Adipocyte (in vitro differentiated cells): ENCODE results near the gene FTH1.

Experiments used
- DNase-seq: peaks from one replicate; pipeline ENCODE4 v3.0.0-alpha.2; 2015; ENCODE audit warnings: low read depth
- H3K27me3 ChIP-seq: replicated peaks from 2 replicates; pipeline ENCODE4 v1.7.0; 2013; ENCODE audit warnings: mild to moderate bottlenecking, low read length, moderate library complexity; ENCODE audit not compliant: control insufficient read depth, insufficient read depth
- H3K36me3 ChIP-seq: 2 replicates; pipeline ENCODE4 v1.7.0; 2013; ENCODE audit warnings: low read length, mild to moderate bottlenecking, moderate library complexity; ENCODE audit not compliant: control insufficient read depth, insufficient read depth, severe bottlenecking
- H3K4me1 ChIP-seq: 2 replicates; pipeline ENCODE4 v1.7.0; 2013; ENCODE audit warnings: mild to moderate bottlenecking, low read length, moderate library complexity; ENCODE audit not compliant: control insufficient read depth, insufficient read depth
- H3K4me3 ChIP-seq: 2 replicates; pipeline ENCODE4 v1.7.0; 2013; ENCODE audit warnings: mild to moderate bottlenecking, low read length, moderate library complexity
- H3K9ac ChIP-seq: 2 replicates; pipeline ENCODE4 v1.7.0; 2013; ENCODE audit warnings: mild to moderate bottlenecking, low read length, moderate library complexity
- H3K9me3 ChIP-seq: 2 replicates; pipeline ENCODE4 v1.7.0; 2013; ENCODE audit warnings: mild to moderate bottlenecking, low read length, moderate library complexity; ENCODE audit not compliant: control insufficient read depth

The FTH1 gene

DNA sequence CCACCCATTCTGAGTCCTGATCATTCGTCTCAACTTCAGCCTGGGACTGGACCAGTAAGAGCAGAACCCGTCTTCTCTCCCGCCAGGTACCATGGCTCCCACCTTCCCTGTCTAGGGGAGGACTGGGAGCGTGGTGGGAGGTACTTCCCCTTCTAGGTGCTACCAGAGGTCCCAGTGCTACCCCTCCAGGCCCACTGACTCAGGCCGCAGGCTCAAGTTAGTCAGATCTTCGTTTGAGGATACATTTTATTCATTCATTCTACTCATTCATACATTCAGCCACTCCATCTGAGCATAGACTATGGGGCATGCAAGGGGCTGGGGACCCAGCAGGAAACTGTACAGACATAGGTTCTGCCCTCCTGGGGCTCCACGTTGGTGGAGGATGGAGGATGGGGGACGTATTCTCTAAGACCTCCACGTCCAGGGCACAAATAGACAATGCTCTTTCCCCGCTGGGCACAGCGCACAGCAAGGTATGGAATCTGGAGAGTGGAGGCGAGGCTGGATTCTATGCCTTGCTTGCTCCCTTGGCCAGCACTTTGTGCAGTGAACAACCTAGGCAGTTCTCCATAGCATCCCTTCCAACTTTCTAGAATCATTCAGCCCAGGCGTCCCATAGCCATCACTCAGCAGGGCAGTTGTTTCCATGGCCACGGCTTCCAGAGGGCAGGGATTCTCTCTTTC, 49.0 kb downstream of the FTH1 start:
- DNase-seq, result no peak
- Histone ChIP-seq H3K4me1 (peaks cover 26% of the 10 kb centered on the region), H3K9me3 (no peaks in the 10 kb centered on the region), H3K27me3 (no peaks in the 10 kb centered on the region), H3K9ac (peak overlapping the region; percentile 71), H3K4me3 (peak overlapping the region; percentile 74), H3K36me3 (no peaks in the 10 kb centered on the region)

DNA sequence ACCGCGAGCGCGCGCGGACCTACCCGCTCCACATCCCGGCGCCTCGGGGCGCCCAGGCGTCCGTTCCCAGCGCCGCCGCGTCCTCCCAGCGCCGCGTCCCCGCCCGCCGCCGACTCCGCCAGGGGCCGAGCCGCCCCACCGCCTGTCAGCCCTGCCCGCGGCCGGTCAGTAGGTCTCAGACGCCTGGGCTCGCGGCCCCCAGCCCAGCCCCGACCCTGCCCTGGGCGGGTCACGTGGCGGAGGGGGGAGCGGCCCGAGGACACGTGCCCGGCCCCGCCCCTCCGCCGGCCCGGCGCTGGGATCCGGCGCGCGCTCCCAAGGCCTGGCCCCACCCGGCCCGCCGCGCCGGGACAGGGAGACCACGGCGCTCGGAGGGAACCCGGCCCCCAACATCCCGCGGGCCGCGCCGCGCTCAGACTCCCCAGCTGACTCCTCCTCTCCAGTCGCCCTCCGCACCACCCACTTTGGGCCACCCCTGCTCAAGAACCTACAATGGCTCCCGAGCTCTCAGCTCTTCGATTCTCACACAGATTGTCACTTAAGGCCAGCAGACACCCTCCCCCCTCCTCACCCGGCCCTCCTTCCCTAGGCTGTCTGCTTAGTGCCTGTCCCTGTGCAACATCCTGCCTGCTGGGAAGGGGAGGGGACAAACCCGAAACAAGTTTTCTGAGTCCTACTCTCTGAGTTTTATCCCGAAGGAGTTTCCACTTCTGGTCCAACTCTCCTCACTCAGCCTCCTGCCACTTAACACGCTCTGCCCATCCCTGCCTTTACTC, 49.9 kb downstream of the FTH1 start, which contains the start of gene RAB3IL1:
Gene RAB3IL1 (minus strand): TSS at position 233 of the 776 bp plus-strand sequence. CDS start 199 bp downstream, at position 34.
- peak; percentile 86 for DNase-seq
- H3K4me3 ChIP-seq, result peak within 1 kb of the TSS; percentile 74
- no peaks in the 10 kb centered on the region for H3K36me3 ChIP-seq
- no peaks in the 10 kb centered on the region for H3K9me3 ChIP-seq
- H3K4me1 ChIP-seq, result peaks cover 18% of the 10 kb centered on the region
- H3K9ac ChIP-seq, result peak within 1 kb of the TSS; percentile 71
- H3K27me3 ChIP-seq, result no peaks in the 10 kb centered on the region

DNA sequence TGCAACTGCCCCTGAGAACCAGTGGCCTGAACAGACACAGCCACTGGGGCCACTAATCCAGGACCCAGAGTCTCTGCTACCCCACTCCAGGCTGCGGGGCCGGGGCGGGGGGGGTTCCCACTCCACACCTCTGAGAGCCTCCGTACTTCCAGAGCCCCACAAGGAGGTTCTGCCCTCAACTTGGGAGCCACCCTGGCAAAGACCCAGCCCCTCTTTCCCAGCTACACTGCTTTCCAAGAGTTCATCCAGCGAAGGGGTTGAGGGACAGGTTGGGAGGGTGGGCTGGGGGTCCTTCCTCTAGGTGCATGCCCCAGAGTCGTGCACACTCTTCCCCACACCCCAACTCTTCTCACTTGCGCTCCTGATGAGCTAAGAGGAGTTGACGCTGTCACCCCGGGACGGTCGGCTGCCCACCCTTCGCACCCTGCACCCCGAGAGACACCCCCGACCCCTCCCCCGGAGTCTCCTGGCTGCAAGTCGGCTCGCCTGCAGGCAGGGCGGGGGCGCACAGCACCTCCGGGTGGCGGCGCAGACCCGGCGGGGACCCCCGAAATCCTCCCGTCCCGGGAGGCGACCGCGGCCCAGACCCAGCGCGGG, 50.6 kb downstream of the FTH1 start:
- peak; percentile 16 for DNase-seq
- H3K27me3 ChIP-seq, result no peaks in the 10 kb centered on the region
- H3K9me3 ChIP-seq, result no peaks in the 10 kb centered on the region
- H3K4me3 ChIP-seq, result peak overlapping the region; percentile 74
- no peaks in the 10 kb centered on the region for H3K36me3 ChIP-seq
- peaks cover 18% of the 10 kb centered on the region for H3K4me1 ChIP-seq
- peak overlapping the region; percentile 71 for H3K9ac ChIP-seq

DNA sequence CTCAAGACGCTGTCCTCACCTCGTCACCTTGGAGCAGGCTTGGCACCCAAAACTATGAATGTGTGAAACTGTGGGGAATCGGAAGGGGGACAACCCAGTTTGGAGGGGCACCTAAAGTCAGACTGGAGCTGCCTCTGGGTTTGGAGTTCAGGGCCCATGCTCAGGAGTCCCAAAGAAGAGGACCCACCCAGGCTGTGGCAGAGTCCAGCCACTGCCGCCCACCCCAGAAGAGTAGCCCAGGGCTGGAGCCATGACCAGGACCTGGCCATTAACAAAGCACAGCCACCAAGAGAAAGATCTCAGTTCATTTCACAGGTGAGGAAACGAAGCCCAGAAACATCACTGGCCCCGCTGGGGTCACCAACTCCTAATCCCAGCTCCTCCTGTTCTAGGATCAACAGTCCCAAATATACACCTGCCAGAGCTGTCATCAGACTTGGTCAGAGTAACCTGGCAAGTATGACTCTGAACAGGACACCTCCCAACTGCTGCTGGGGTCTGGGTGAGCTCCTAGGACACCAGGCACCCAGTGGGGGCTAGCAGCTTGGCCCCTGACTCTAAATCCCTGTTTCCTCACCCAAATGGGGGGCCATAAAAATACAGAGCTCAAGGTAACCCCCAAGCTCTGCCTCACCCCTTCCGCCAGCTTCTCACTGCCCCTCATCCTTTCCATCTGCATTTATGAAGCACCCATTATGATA, 52.8 kb downstream of the FTH1 start:
- Histone ChIP-seq H3K36me3 (no peaks in the 10 kb centered on the region), H3K9me3 (no peaks in the 10 kb centered on the region), H3K9ac (no peak overlapping the region), H3K4me3 (no peak overlapping the region), H3K4me1 (peaks cover 23% of the 10 kb centered on the region), H3K27me3 (no peaks in the 10 kb centered on the region)
- DNase-seq, result no peak
